ENCODE data around the gene MTG2.
"Not testable (repeated sequence)": the region's sequence is repeated elsewhere in the genome, so short reads cannot be mapped to it uniquely, and the experiment has no call there.

The MTG2 gene

GRCh38 chr20:62145688-62146018 lies 37.2 kb upstream of the MTG2 start:
- no peak for DNase-seq (ENCODE audit: low read depth)

- DNase-seq (ENCODE audit: low read depth) = no peak
These were observed 36.6 kb upstream of the MTG2 start for GRCh38 chr20:62146019-62146755.

GRCh38 chr20:62147125-62147524 lies 35.7 kb upstream of the MTG2 start:
- DNase-seq (ENCODE audit: low read depth) = no peak

- DNase-seq (ENCODE audit: low read depth) = no peak
These were observed 35.3 kb upstream of the MTG2 start for GRCh38 chr20:62147528-62147927.

- DNase-seq (ENCODE audit: low read depth) = not testable (repeated sequence)
These were observed 34.4 kb upstream of the MTG2 start for GRCh38 chr20:62148383-62148782.

GRCh38 chr20:62148908-62149314 lies 33.9 kb upstream of the MTG2 start:
- no peak for DNase-seq (ENCODE audit: low read depth)

GRCh38 chr20:62149532-62150309 lies 33.1 kb upstream of the MTG2 start:
- no peak for DNase-seq (ENCODE audit: low read depth)

- DNase-seq (ENCODE audit: low read depth) = no peak
These were observed 32.6 kb upstream of the MTG2 start for GRCh38 chr20:62150310-62150575.

GRCh38 chr20:62151225-62151624 lies 31.6 kb upstream of the MTG2 start:
- no peak for DNase-seq (ENCODE audit: low read depth)

GRCh38 chr20:62151835-62152364 lies 30.9 kb upstream of the MTG2 start:
- DNase-seq (ENCODE audit: low read depth) = no peak

- DNase-seq (ENCODE audit: low read depth) = no peak
These were observed 27.2 kb upstream of the MTG2 start for GRCh38 chr20:62155428-62156253.

- no peak for DNase-seq (ENCODE audit: low read depth)
These were observed 26.6 kb upstream of the MTG2 start for GRCh38 chr20:62156254-62156556.

- DNase-seq (ENCODE audit: low read depth) = peak; percentile 50
These were observed 26.0 kb upstream of the MTG2 start for GRCh38 chr20:62156592-62157386.

- no peak for DNase-seq (ENCODE audit: low read depth)
These were observed 25.3 kb upstream of the MTG2 start for GRCh38 chr20:62157387-62158087.

- no peak for DNase-seq (ENCODE audit: low read depth)
These were observed 24.8 kb upstream of the MTG2 start for GRCh38 chr20:62158088-62158400.

- no peak for DNase-seq (ENCODE audit: low read depth)
These were observed 24.3 kb upstream of the MTG2 start for GRCh38 chr20:62158541-62158940.

GRCh38 chr20:62159052-62159451 lies 23.8 kb upstream of the MTG2 start:
- DNase-seq (ENCODE audit: low read depth) = no peak

- no peak for DNase-seq (ENCODE audit: low read depth)
These were observed 23.0 kb upstream of the MTG2 start for GRCh38 chr20:62159839-62160238.

- no peak for DNase-seq (ENCODE audit: low read depth)
These were observed 22.6 kb upstream of the MTG2 start for GRCh38 chr20:62160253-62160652.

GRCh38 chr20:62160876-62161275 lies 22.0 kb upstream of the MTG2 start:
- no peak for DNase-seq (ENCODE audit: low read depth)

GRCh38 chr20:62161347-62161746 lies 21.5 kb upstream of the MTG2 start:
- DNase-seq (ENCODE audit: low read depth) = no peak

Data from stimulated activated CD8-positive, alpha-beta memory T cell treated with anti-CD3 and anti-CD28 coated beads, Interleukin-12 subunit alpha, Interleukin-12 subunit beta, amount 100 ng/mL, for 1 hour (primary cell).